Neuronal stem cell (in vitro differentiated cells): Measurements from ENCODE around the gene CPLANE1.

Experiments used
- DNase-seq: peaks from one replicate; pipeline ENCODE4 v3.0.0-alpha.2; 2013; ENCODE audit warnings: low spot score
- H2AFZ ChIP-seq: one replicate; pipeline ENCODE4 v1.6.1; 2013; ENCODE audit warnings: mild to moderate bottlenecking, low read length, inconsistent platforms
- H2AK5ac ChIP-seq: 2 replicates; pipeline ENCODE4 v1.6.1; 2013; ENCODE audit warnings: low read depth, mild to moderate bottlenecking, inconsistent platforms, low read length, moderate library complexity, mixed read lengths
- H2BK120ac ChIP-seq: 2 replicates; pipeline ENCODE4 v1.6.1; 2013; ENCODE audit warnings: low read depth, mild to moderate bottlenecking, inconsistent platforms, low read length, moderate library complexity, mixed read lengths
- H2BK12ac ChIP-seq: one replicate; pipeline ENCODE4 v1.6.1; 2013; ENCODE audit warnings: low read length, inconsistent platforms
- H2BK15ac ChIP-seq: 2 replicates; pipeline ENCODE4 v1.6.1; 2013; ENCODE audit warnings: mild to moderate bottlenecking, low read length, inconsistent platforms, mixed read lengths
- H2BK5ac ChIP-seq: one replicate; pipeline ENCODE4 v1.6.1; 2013; ENCODE audit warnings: inconsistent platforms, mild to moderate bottlenecking, low read length, moderate library complexity
- H3K14ac ChIP-seq: one replicate; pipeline ENCODE4 v1.6.1; 2013; ENCODE audit warnings: low read length, inconsistent platforms
- H3K18ac ChIP-seq: 2 replicates; pipeline ENCODE4 v1.6.1; 2013; ENCODE audit warnings: low read length, inconsistent platforms
- H3K23ac ChIP-seq: 2 replicates; pipeline ENCODE4 v1.6.1; 2013; ENCODE audit warnings: low read depth, mild to moderate bottlenecking, mixed read lengths, low read length, inconsistent platforms; ENCODE audit not compliant: poor library complexity
- H3K27ac ChIP-seq: replicated peaks from 3 replicates; pipeline ENCODE4 v1.5.1; 2013; ENCODE audit warnings: low read length, inconsistent platforms
- H3K27me3 ChIP-seq, 3 experiments: 2 replicates each; pipeline ENCODE4 v1.6.1; 2013; ENCODE audit warnings: low read length in 3 of 3, mild to moderate bottlenecking in 2 of 3, inconsistent platforms in 1 of 3, low read depth in 1 of 3, mixed read lengths in 1 of 3, moderate library complexity in 1 of 3; ENCODE audit not compliant: control insufficient read depth in 3 of 3, insufficient read depth in 3 of 3
- H3K36me3 ChIP-seq, 2 donors: replicated peaks in 1 of 2; 2 replicates each; pipeline ENCODE4 v1.6.1; 2013; ENCODE audit warnings: low read length in 2 of 2; ENCODE audit not compliant: control insufficient read depth in 2 of 2, insufficient read depth in 2 of 2
- H3K4ac ChIP-seq: 2 replicates; pipeline ENCODE4 v1.6.1; 2013; ENCODE audit warnings: inconsistent platforms, mild to moderate bottlenecking, low read length, moderate library complexity
- H3K4me1 ChIP-seq, 2 donors: 1 replicate in 1 of 2; 2 replicates in 1 of 2; pipeline ENCODE4 v1.6.1; 2013; ENCODE audit warnings: low read length in 2 of 2, low read depth in 1 of 2; ENCODE audit not compliant: control insufficient read depth in 2 of 2, insufficient read depth in 1 of 2
- H3K4me2 ChIP-seq: one replicate; pipeline ENCODE4 v1.6.1; 2013; ENCODE audit warnings: mild to moderate bottlenecking, low read length, inconsistent platforms; ENCODE audit not compliant: insufficient read depth, poor library complexity, severe bottlenecking
- H3K4me3 ChIP-seq, 2 donors: 2 replicates each; pipeline ENCODE4 v1.5.1; 2013; ENCODE audit warnings: low read length in 2 of 2, mild to moderate bottlenecking in 2 of 2, inconsistent platforms in 1 of 2, moderate library complexity in 1 of 2
- H3K79me1 ChIP-seq: one replicate; pipeline ENCODE4 v1.6.1; 2013; ENCODE audit warnings: low read depth, mild to moderate bottlenecking, inconsistent platforms, low read length, moderate library complexity
- H3K9ac ChIP-seq: one replicate; pipeline ENCODE4 v1.6.1; 2013; ENCODE audit warnings: mild to moderate bottlenecking, low read depth, low read length, inconsistent platforms; ENCODE audit not compliant: poor library complexity
- H3K9me3 ChIP-seq, 2 donors: replicated peaks in 1 of 2; 2 replicates each; pipeline versions ENCODE3 to v1.6.1; 2013; ENCODE audit warnings: low read length in 2 of 2, mild to moderate bottlenecking in 2 of 2, inconsistent platforms in 1 of 2, low read depth in 1 of 2, mixed read lengths in 1 of 2, moderate library complexity in 1 of 2; ENCODE audit not compliant: control insufficient read depth in 2 of 2, insufficient read depth in 1 of 2
- H4K8ac ChIP-seq: one replicate; pipeline ENCODE4 v1.6.1; 2013; ENCODE audit warnings: low read depth, mild to moderate bottlenecking, inconsistent platforms, low read length, moderate library complexity
- H4K91ac ChIP-seq: one replicate; pipeline ENCODE4 v1.6.1; 2013; ENCODE audit warnings: low read length, low read depth, mild to moderate bottlenecking, inconsistent platforms; ENCODE audit not compliant: poor library complexity
- WGBS, 2 donors: extraction: QIAGEN DNeasy Blood & Tissue Kit; methylation state at CpG; one replicate each; pipeline ENCODE4 v1.1.7; 2013; ENCODE audit warnings: missing lambda C conversion rate in 2 of 2, mixed read lengths in 1 of 2; ENCODE audit not compliant: insufficient read length in 2 of 2, insufficient replicate concordance in 1 of 2; ENCODE audit errors: extremely low coverage in 2 of 2; 5-methylcytosine and 5-hydroxymethylcytosine counted together

The CPLANE1 gene

GRCh38 chr5:37121465-37121864 is 127.7 kb downstream of the CPLANE1 start:
- Histone ChIP-seq H2BK120ac (no peak overlapping the region), H4K91ac (no peak overlapping the region), H3K23ac (no peak overlapping the region), H2BK15ac (no peak overlapping the region), H3K27ac (no peak overlapping the region), H3K36me3 (peaks cover 2 to 64% of the 10 kb centered on the region in 2 donors), H3K4me1 (no peaks in the 10 kb centered on the region), H3K27me3 (no peaks in the 10 kb centered on the region), H2AFZ (no peak overlapping the region), H3K4me3 (no peak overlapping the region), H2BK5ac (no peak overlapping the region), H3K4ac (no peak overlapping the region), H2AK5ac (no peak overlapping the region), H2BK12ac (no peak overlapping the region), H3K9ac (no peak overlapping the region), H3K18ac (no peak overlapping the region), H4K8ac (no peak overlapping the region), H3K4me2 (no peak overlapping the region), H3K79me1 (no peaks in the 10 kb centered on the region), H3K14ac (no peak overlapping the region), H3K9me3 (no peaks in the 10 kb centered on the region)
- WGBS, 2 donors: no CpG with 5 or more reads among the region's 6 CpGs
- no peak for DNase-seq

- Histone ChIP-seq H3K4me2 (no peak overlapping the region), H2AFZ (no peak overlapping the region), H3K23ac (no peak overlapping the region), H3K4me3 (no peak overlapping the region), H4K91ac (no peak overlapping the region), H2BK15ac (no peak overlapping the region), H2BK120ac (no peak overlapping the region), H3K4ac (no peak overlapping the region), H2AK5ac (no peak overlapping the region), H4K8ac (no peak overlapping the region), H3K27ac (no peak overlapping the region), H2BK12ac (no peak overlapping the region), H3K9ac (no peak overlapping the region), H2BK5ac (no peak overlapping the region), H3K27me3 (no peaks in the 10 kb centered on the region), H3K4me1 (no peaks in the 10 kb centered on the region), H3K36me3 (peaks cover 2 to 67% of the 10 kb centered on the region in 2 donors), H3K14ac (no peak overlapping the region), H3K79me1 (no peaks in the 10 kb centered on the region), H3K9me3 (no peaks in the 10 kb centered on the region), H3K18ac (no peak overlapping the region)
- no peak for DNase-seq
- WGBS, 2 donors: no CpG with 5 or more reads among the region's 1 CpG
These were observed 128.1 kb downstream of the CPLANE1 start for GRCh38 chr5:37121027-37121426.

GRCh38 chr5:37120270-37120669 is 128.9 kb downstream of the CPLANE1 start:
- Histone ChIP-seq H3K18ac (no peak overlapping the region), H3K27me3 (no peaks in the 10 kb centered on the region), H3K4me3 (no peak overlapping the region), H3K4ac (no peak overlapping the region), H2BK120ac (no peak overlapping the region), H4K8ac (no peak overlapping the region), H3K14ac (no peak overlapping the region), H3K36me3 (peaks cover 2 to 72% of the 10 kb centered on the region in 2 donors), H3K9me3 (no peaks in the 10 kb centered on the region), H3K27ac (no peak overlapping the region), H4K91ac (no peak overlapping the region), H3K79me1 (no peaks in the 10 kb centered on the region), H3K4me1 (no peaks in the 10 kb centered on the region), H2BK5ac (no peak overlapping the region), H3K9ac (no peak overlapping the region), H2BK15ac (no peak overlapping the region), H3K4me2 (no peak overlapping the region), H2BK12ac (no peak overlapping the region), H2AK5ac (no peak overlapping the region), H2AFZ (no peak overlapping the region), H3K23ac (no peak overlapping the region)
- no CpG with 5 or more reads among the region's 5 CpGs for whole genome bisulfite sequencing, 2 donors
- DNase-seq: no peak

- no peak for DNase-seq
- no CpG with 5 or more reads among the region's 6 CpGs for WGBS, 2 donors
- H4K91ac ChIP-seq: no peak overlapping the region
- no peak overlapping the region for H3K4me2 ChIP-seq
- no peaks in the 10 kb centered on the region for H3K79me1 ChIP-seq
- no peak overlapping the region for H3K27ac ChIP-seq
- peaks cover 2 to 81% of the 10 kb centered on the region in 2 donors for H3K36me3 ChIP-seq
- H3K9ac ChIP-seq: no peak overlapping the region
- H3K18ac ChIP-seq: no peak overlapping the region
- H3K4ac ChIP-seq: no peak overlapping the region
- H3K27me3 ChIP-seq: no peaks in the 10 kb centered on the region
- no peak overlapping the region for H2BK5ac ChIP-seq
- H3K4me1 ChIP-seq: no peaks in the 10 kb centered on the region
- no peak overlapping the region for H3K23ac ChIP-seq
- no peak overlapping the region for H2AFZ ChIP-seq
- no peaks in the 10 kb centered on the region for H3K9me3 ChIP-seq
- no peak overlapping the region for H3K14ac ChIP-seq
- no peak overlapping the region for H3K4me3 ChIP-seq
- H2BK15ac ChIP-seq: no peak overlapping the region
- no peak overlapping the region for H2BK120ac ChIP-seq
- no peak overlapping the region for H4K8ac ChIP-seq
- no peak overlapping the region for H2BK12ac ChIP-seq
- no peak overlapping the region for H2AK5ac ChIP-seq
These were observed 132.8 kb downstream of the CPLANE1 start for GRCh38 chr5:37116359-37116758.
